Muscle of leg (tissue), 11 donors: ENCODE measurements around the gene NPAS2. TPM values are rescaled to one million over a fixed set of nuclear protein-coding genes. Genes with fewer than 3 reads are reported as not detected.

Experiments
- DNase-seq: peaks from one replicate; pipeline ENCODE4 v3.0.0; 2013
- H3K27ac ChIP-seq: one replicate; pipeline ENCODE4 v1.5.1; 2013; ENCODE audit warnings: mild to moderate bottlenecking, low read length, control low read depth
- H3K27me3 ChIP-seq: one replicate; pipeline ENCODE4 v1.6.1; 2013; ENCODE audit warnings: low read length; ENCODE audit not compliant: control insufficient read depth, insufficient read depth
- H3K36me3 ChIP-seq: one replicate; pipeline ENCODE4 v1.6.1; 2013; ENCODE audit warnings: low read length; ENCODE audit not compliant: control insufficient read depth, insufficient read depth
- H3K4me1 ChIP-seq: one replicate; pipeline ENCODE4 v1.6.1; 2013; ENCODE audit warnings: low read length; ENCODE audit not compliant: control insufficient read depth, insufficient read depth
- H3K4me3 ChIP-seq: one replicate; pipeline ENCODE4 v1.5.1; 2013; ENCODE audit warnings: low read length, control low read depth
- H3K9me3 ChIP-seq: replicated peaks from 2 replicates; pipeline ENCODE4 v1.6.1; 2013; ENCODE audit warnings: low read depth, low read length; ENCODE audit not compliant: control insufficient read depth
- WGBS: methylation state at CpG from one replicate; pipeline ENCODE4 v1.1.5; 2013; ENCODE audit warnings: missing lambda C conversion rate; ENCODE audit not compliant: insufficient coverage; 5-methylcytosine and 5-hydroxymethylcytosine counted together
- polyA plus RNA-seq, 8 donors: library from polyadenylated mRNA; unstranded; fragments of 120-200 nt; gene quantifications; one replicate each; pipeline versions ENCODE4 v1.2.1 to v1.2.3, GENCODE V29; 2013; ENCODE audit warnings: inconsistent platforms in 1 of 8, low replicate concordance in 1 of 8; ENCODE audit not compliant: insufficient read length in 8 of 8, insufficient read depth in 1 of 8
- total RNA-seq: library from RNA; stranded (reverse); fragments of 120-200 nt; gene quantifications from one replicate; pipeline ENCODE4 v1.2.4, GENCODE V29; 2013

The NPAS2 gene
- total and polyA plus RNA-seq, 9 donors, result 2.9 to 18.5 (median 8.9) TPM

DNA sequence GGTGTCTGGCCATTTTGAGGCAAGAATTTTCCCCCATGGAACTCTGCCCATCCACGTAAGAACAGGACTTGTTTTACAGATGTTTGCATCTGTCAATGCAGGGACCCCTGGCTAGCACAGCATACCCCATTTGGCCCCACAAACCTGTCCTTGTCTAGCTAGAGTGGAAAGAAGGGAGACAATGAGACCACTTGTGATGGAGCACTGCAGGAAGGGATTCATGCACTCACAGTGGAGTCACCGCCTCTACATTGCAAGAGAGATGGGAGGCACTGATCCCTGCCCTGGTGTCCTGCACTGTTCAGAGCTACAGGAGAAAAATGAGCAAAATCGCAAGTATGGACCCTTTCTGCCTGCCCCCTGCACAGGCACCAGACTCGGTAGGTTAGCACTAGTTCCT is 32.5 kb downstream of the NPAS2 start:
- H3K4me3 ChIP-seq, result no peak overlapping the region
- H3K36me3 ChIP-seq, result no peaks in the 10 kb centered on the region
- no peaks in the 10 kb centered on the region for H3K27me3 ChIP-seq
- WGBS, result 87% methylated on average over 2 of the region's 4 CpGs
- H3K9me3 ChIP-seq, result no peaks in the 10 kb centered on the region
- no peak for DNase-seq
- no peaks in the 10 kb centered on the region for H3K4me1 ChIP-seq
- H3K27ac ChIP-seq, result no peak overlapping the region

DNA sequence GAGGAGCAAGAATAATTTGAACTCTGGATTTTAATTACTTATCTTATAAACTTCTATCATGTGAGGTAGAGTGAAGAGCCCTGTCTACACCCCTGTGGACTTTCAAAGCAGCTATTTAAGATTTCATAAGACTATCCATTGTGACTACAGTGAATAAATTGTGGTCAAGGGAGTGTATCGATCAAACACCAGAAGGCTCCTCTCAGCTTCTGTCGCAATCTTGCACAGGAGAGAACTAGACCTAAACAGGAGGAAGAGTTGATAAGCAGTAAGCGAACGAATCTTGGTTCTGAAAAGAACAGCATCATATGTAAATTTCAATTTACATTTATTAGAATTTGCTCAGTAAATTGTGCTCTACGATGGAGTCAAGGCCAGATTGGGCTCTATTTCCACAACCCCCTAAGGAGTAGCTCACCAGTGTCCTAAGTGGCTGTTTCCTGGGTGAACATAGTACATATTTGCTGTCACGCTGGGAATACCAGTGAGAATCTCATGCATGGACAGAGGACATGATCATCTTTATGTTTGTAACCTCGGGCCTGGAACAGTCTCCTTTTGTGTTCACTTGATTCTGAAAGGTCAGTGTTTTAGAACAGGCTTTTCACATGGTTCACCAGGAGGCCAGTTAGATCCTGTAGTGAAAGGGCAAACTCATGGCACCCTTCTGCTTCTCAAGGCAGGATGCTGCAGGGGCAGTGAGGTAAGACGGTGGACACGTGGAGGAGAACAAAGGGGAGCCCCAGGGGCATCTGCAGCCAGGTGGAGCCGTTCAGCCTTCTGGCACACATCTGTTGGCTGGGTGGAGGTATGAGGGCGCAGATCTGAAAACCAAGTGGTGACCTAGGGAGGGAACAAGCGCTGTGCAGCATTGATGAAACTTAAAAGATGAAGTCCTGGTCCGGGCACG is 33.3 kb downstream of the NPAS2 start:
- DNase-seq, result no peak
- WGBS, result 67% methylated on average over 9 of the region's 14 CpGs
- Histone ChIP-seq H3K27ac (no peak overlapping the region), H3K4me3 (no peak overlapping the region), H3K9me3 (no peaks in the 10 kb centered on the region), H3K36me3 (no peaks in the 10 kb centered on the region), H3K4me1 (no peaks in the 10 kb centered on the region), H3K27me3 (no peaks in the 10 kb centered on the region)

DNA sequence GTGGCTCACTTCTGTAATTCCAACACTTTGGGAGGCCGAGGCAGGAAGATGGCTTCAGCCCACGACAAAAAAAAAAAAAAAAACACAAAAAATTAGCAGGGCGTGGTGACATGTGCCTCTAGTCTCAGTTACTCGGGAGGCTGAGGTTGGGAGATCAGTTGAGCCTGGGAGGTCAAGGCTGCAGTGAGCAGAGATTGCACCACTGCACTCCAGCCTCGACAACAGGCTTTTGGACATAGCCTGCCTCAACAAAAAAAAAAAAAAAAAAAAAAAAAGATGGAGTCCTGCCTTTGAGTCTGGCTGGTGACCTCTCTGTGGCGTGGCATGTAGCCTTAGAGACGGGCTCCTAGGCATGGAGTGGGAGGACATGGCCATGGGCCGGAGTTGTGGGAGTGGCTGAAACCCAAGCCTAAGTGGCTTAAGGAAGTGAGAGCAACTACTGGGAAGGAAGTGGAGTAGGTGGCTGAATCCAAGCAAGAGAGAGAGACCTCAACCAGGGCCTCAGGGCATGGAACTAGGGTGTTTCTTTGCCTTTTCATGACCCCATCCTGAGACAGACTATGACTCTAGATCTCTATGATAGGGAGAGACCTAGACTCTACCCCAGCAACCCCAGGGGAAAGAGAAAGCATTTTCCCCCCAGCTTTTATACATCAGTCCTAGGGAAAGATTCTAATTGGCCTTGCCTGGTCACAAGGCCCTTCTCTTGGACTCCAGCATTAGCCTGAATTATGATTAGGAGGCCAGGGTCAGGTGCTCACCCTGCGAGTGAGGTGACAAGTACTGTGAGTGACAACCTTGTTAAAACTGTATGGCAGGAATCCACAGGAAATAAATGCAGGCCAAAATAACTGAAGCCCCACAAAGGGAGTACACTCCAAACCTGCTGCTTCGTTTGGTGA is 34.2 kb downstream of the NPAS2 start:
- peak; percentile 18 for DNase-seq
- no peaks in the 10 kb centered on the region for H3K9me3 ChIP-seq
- no peaks in the 10 kb centered on the region for H3K27me3 ChIP-seq
- no peak overlapping the region for H3K4me3 ChIP-seq
- WGBS, result 87% methylated on average over 5 of the region's 10 CpGs
- no peak overlapping the region for H3K27ac ChIP-seq
- H3K36me3 ChIP-seq, result no peaks in the 10 kb centered on the region
- H3K4me1 ChIP-seq, result no peaks in the 10 kb centered on the region

DNA sequence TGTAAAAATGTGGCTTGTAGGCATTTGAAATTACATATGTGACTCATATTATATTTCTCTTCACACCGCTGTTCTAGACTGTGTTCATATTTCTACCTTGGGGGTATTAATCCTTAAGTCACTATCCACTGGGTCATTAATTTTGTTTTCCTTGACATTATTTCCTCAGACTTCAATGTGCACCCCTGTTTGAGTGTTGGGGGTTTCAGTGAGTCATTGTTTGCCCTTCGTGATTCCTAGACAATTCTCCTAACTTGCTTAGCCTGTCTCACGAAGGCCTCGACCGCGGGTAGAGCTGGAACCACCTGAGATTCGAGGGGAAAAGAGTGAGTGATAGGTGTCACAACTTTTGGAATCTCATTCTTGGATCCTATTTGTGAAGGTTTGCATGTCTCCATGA is 35.1 kb downstream of the NPAS2 start:
- no peaks in the 10 kb centered on the region for H3K27me3 ChIP-seq
- no peak overlapping the region for H3K27ac ChIP-seq
- H3K36me3 ChIP-seq, result no peaks in the 10 kb centered on the region
- H3K4me3 ChIP-seq, result no peak overlapping the region
- H3K9me3 ChIP-seq, result no peaks in the 10 kb centered on the region
- WGBS, result no CpG with 5 or more reads among the region's 7 CpGs
- DNase-seq, result no peak
- H3K4me1 ChIP-seq, result no peaks in the 10 kb centered on the region

DNA sequence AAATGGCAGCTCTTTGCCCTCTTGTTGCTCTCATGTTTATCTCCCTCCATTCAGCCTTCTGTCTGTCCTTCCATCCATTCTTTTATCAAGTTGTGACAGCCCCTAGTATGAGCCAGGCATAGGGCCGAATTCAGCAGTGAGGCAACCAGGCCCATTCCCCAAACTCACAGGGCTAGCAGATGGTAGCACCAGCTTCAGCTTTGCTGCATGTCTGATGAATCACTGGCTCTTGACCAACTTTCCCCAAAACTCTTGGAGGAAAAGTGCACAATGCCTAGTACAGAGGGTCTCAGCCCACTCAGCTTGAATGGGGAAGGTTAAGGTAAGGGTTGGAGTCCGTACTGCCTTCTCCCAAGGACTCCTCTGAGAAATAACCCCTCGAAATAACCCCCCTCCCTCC is 35.7 kb downstream of the NPAS2 start:
- H3K27ac ChIP-seq, result no peak overlapping the region
- H3K4me3 ChIP-seq, result no peak overlapping the region
- H3K27me3 ChIP-seq, result no peaks in the 10 kb centered on the region
- no peaks in the 10 kb centered on the region for H3K9me3 ChIP-seq
- H3K36me3 ChIP-seq, result no peaks in the 10 kb centered on the region
- H3K4me1 ChIP-seq, result no peaks in the 10 kb centered on the region
- WGBS, result 100% methylated on average over 1 of the region's 3 CpGs
- DNase-seq, result no peak

DNA sequence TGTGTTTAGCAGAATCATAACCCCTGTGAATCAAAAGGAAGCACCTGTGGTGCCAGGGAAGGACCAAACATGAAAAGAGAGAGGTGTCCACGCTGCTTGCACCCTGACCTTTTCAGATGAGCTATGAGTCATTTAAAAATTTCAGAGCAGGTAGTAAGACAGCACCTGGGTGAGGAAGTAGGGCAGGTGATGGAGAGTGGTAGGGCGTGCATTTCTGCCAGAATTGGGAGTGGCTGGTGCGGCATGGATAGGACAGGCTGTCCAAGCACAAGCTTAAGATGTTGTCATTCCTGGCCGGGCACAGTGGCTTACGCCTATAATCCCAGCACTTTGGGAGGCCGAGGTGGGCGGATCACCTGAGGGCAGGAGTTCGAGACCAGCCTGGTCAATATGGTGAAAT is 36.8 kb downstream of the NPAS2 start:
- Histone ChIP-seq H3K4me3 (no peak overlapping the region), H3K4me1 (no peaks in the 10 kb centered on the region)

DNA sequence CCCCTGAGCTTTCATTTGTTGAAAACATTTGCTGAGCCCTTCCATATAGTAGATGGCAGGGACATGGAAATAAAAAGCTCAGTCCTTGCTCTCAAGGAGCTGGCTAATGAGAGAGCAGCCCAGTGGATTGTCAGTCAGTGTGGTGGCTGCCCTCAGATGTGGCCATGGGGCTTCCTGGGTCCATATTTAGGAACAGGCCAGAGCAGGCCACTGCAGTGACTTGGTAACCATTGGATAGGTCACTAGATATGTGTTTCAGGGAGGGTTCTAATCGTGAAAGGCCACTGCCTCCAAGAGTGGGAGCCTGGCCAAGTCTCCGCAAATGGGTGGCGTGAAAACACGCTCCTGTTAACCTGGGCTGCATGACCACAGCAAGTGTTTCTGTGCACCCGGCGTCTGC is 37.4 kb downstream of the NPAS2 start:
- Histone ChIP-seq H3K9me3 (no peaks in the 10 kb centered on the region), H3K27me3 (no peaks in the 10 kb centered on the region), H3K27ac (no peak overlapping the region), H3K4me1 (no peaks in the 10 kb centered on the region), H3K4me3 (no peak overlapping the region), H3K36me3 (no peaks in the 10 kb centered on the region)
- no peak for DNase-seq
- WGBS, result 79% methylated on average over 4 of the region's 6 CpGs

More for the DNA sequence above, 36.8 kb downstream of the NPAS2 start:
- Histone ChIP-seq H3K27ac (no peak overlapping the region), H3K9me3 (no peaks in the 10 kb centered on the region), H3K27me3 (no peaks in the 10 kb centered on the region), H3K36me3 (no peaks in the 10 kb centered on the region)
- WGBS, result 94% methylated on average over 5 of the region's 8 CpGs
- no peak for DNase-seq

DNA sequence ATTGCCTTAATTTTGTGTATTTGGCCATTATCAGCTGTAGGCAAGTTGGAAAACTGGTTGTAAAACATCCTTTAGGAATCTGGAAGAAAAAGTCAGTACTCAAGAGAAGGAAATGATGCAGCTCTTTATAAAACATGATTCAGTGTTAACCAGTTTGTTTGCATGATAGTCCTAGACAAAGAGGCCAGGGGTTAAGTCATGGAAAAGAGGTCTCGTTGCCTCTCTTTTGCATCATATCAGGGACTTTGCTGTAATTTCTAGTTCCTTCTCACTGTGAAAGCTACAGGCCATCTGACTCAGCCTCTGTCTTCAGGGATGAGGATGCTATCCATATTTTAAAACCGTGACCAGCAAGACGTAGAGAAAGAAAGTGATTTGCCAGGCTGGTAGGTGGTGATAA is 38.0 kb downstream of the NPAS2 start:
- no peak for DNase-seq
- Histone ChIP-seq H3K4me3 (no peak overlapping the region), H3K9me3 (no peaks in the 10 kb centered on the region), H3K27me3 (no peaks in the 10 kb centered on the region), H3K27ac (no peak overlapping the region), H3K36me3 (no peaks in the 10 kb centered on the region), H3K4me1 (no peaks in the 10 kb centered on the region)
- 70% methylated on average over 2 of the region's 3 CpGs for WGBS

DNA sequence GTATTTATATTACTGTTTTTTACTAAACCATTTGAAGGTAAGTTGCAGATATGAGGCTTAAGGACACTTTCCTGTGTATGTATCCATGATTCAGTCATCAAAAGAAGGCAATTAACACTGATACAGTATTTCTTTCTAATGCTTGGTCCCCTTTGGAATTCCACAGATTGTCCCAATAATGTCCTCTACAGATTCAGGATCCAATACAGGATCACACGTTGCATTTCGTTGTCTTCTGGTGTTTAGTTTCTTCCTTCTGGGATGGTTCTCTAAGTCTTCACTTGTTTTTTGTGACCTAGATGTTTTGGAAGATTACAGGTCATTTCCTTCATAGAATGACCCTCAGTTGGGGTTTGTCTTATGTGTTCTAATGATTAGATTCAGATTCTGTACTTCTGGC is 40.0 kb downstream of the NPAS2 start:
- Histone ChIP-seq H3K27ac (no peak overlapping the region), H3K36me3 (no peaks in the 10 kb centered on the region), H3K27me3 (no peaks in the 10 kb centered on the region), H3K4me3 (no peak overlapping the region), H3K9me3 (no peaks in the 10 kb centered on the region), H3K4me1 (no peaks in the 10 kb centered on the region)
- no CpG with 5 or more reads among the region's 2 CpGs for WGBS
- no peak for DNase-seq

DNA sequence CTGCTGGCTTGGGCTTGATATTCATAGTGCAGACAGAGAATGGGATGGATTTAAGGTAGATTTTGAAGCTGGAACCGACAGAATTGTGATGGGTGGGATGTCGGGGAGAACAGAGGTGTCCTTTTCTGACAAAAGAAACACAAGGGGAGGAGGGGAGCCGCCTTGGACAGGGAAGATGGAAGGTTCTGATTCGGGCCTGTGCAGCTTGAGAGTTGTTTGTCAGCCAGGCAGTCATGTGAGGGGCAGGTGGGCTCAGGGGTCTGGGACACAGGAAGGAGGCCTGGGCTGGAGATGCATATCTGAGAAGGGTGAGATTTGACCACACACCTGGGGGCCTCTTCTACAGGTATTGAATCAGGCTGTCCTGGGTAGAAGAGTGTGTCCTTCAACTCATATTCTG is 41.4 kb downstream of the NPAS2 start:
- Histone ChIP-seq H3K36me3 (no peaks in the 10 kb centered on the region), H3K27me3 (no peaks in the 10 kb centered on the region), H3K9me3 (no peaks in the 10 kb centered on the region), H3K4me3 (no peak overlapping the region), H3K4me1 (no peaks in the 10 kb centered on the region), H3K27ac (no peak overlapping the region)
- 92% methylated on average over 4 of the region's 4 CpGs for WGBS
- no peak for DNase-seq
